PC-3 (cell line): ENCODE results near the gene LENEP. TPM values are rescaled to one million over a fixed set of nuclear protein-coding genes. Genes with fewer than 3 reads are reported as not detected.

Experiments used
- ATAC-seq: fragments of 200-7000 bp; cut with Tn5 transposase; 2 replicates; pipeline ENCODE4 v1.9.1; 2020; ENCODE audit warnings: mild to moderate bottlenecking, moderate library complexity
- Bru-seq: library from RNA; stranded (reverse); fragments of 400-500 nt; gene quantifications from one replicate; lab custom pipeline; 2021; lab: Mats Ljungman, UMichigan
- BruChase-seq, 2 experiments: library from RNA; stranded (reverse); fragments of 400-500 nt; gene quantifications; one replicate each; lab custom pipeline; 2021; lab: Mats Ljungman, UMichigan
- BruUV-seq: library from RNA; stranded (reverse); fragments of 400-500 nt; replicated peaks from 2 replicates; lab custom pipeline; 2021; lab: Mats Ljungman, UMichigan
- CTCF ChIA-PET: fragments of 300-600 bp; sonication (Branson Sonifier 250); formaldehyde crosslinking; loops from one replicate; lab custom pipeline; 2022; ENCODE audit warnings: antibody characterized with exemption; lab: Charles Lee
- POLR2A ChIA-PET: fragments of 300-600 bp; sonication (Branson Sonifier 250); formaldehyde crosslinking; loops from one replicate; lab custom pipeline; 2022; ENCODE audit warnings: antibody characterized with exemption; ENCODE audit not compliant: unreplicated experiment; lab: Charles Lee
- DNase-seq: peaks from one replicate; pipeline ENCODE4 v3.0.0-alpha.2; 2015
- H2AFZ ChIP-seq: fragments of 300-600 bp; sonication (generic); 2 replicates; pipeline ENCODE4 v1.6.0; 2016; ENCODE audit warnings: antibody characterized with exemption, low read length
- H3F3A ChIP-seq: fragments of 300-600 bp; sonication (generic); one replicate; pipeline ENCODE4 v1.6.0; 2017; ENCODE audit warnings: antibody characterized with exemption, low read length, control low read depth, mild to moderate bottlenecking; ENCODE audit not compliant: unreplicated experiment
- H3K27ac ChIP-seq: fragments of 300-600 bp; sonication (generic); 2 replicates; pipeline ENCODE4 v1.5.1; 2016; ENCODE audit warnings: mild to moderate bottlenecking, low read length
- H3K27me3 ChIP-seq: fragments of 300-600 bp; sonication (generic); 2 replicates; pipeline ENCODE4 v1.6.1; 2016; ENCODE audit warnings: low read length, mixed read lengths
- H3K36me3 ChIP-seq: fragments of 300-600 bp; sonication (generic); 2 replicates; pipeline ENCODE4 v1.6.1; 2016; ENCODE audit warnings: low read depth, mixed run types, low read length, mixed read lengths
- H3K4me1 ChIP-seq: fragments of 300-600 bp; sonication (generic); 2 replicates; pipeline ENCODE4 v1.5.1; 2016; ENCODE audit warnings: low read length; ENCODE audit not compliant: insufficient read depth
- H3K4me2 ChIP-seq: fragments of 300-600 bp; sonication (generic); 2 replicates; pipeline ENCODE4 v1.6.0; 2016; ENCODE audit warnings: low read length
- H3K4me3 ChIP-seq: fragments of 300-600 bp; sonication (generic); 2 replicates; pipeline ENCODE4 v1.5.1; 2016; ENCODE audit warnings: mild to moderate bottlenecking, low read length, mixed read lengths
- H3K79me2 ChIP-seq: fragments of 300-600 bp; sonication (generic); 2 replicates; pipeline ENCODE4 v1.6.1; 2017; ENCODE audit warnings: low read length, mixed read lengths
- H3K9ac ChIP-seq: fragments of 300-600 bp; sonication (generic); 2 replicates; pipeline ENCODE4 v1.6.0; 2016; ENCODE audit warnings: mild to moderate bottlenecking, low read length
- H3K9me2 ChIP-seq: fragments of 300-600 bp; sonication (generic); replicated peaks from 2 replicates; pipeline ENCODE4 v1.6.1; 2016; ENCODE audit warnings: mixed run types, low read length, mixed read lengths
- H3K9me3 ChIP-seq: fragments of 300-600 bp; sonication (generic); 2 replicates; pipeline ENCODE4 v1.6.1; 2016; ENCODE audit warnings: low read length, mixed read lengths
- H4K20me1 ChIP-seq: fragments of 300-600 bp; sonication (generic); 2 replicates; pipeline ENCODE4 v1.6.1; 2016; ENCODE audit warnings: low read length, mixed read lengths
- EZH2 ChIP-seq: fragments of 300-600 bp; sonication (generic); IDR thresholded peaks from one replicate; pipeline ENCODE4 v1.6.1; 2017; ENCODE audit warnings: antibody characterized with exemption, mild to moderate bottlenecking, low read length; ENCODE audit not compliant: unreplicated experiment
- EZH2phosphoT487 ChIP-seq: fragments of 300-600 bp; sonication (generic); IDR thresholded peaks from 2 replicates; pipeline ENCODE4 v1.6.1; 2018; ENCODE audit warnings: mild to moderate bottlenecking, antibody characterized with exemption, low read length, borderline replicate concordance
- intact Hi-C: fragments of 100-400 bp; cut with micrococcal nuclease; formaldehyde crosslinking; loops from 2 replicates; pipeline ENCODE4 v1.9.0; 2023
- long read RNA-seq: library from polyadenylated mRNA; unstranded; transcript quantifications from one replicate; pipeline ENCODE4 v2.0.0, GENCODE V29; 2021; ENCODE audit not compliant: unreplicated experiment
- total RNA-seq: library from RNA; depleted of rRNA; stranded (reverse); fragments of >200 nt; gene quantifications from 2 replicates; pipeline ENCODE4 v1.2.3, GENCODE V29; 2014; rRNA removed
- TF ChIP-seq, protein P1 (sequence below): fragments of 300-600 bp; sonication (generic); conservative IDR thresholded peaks from 2 replicates; pipeline ENCODE4 v1.5.1; 2017; ENCODE audit warnings: antibody characterized with exemption, low read depth, mild to moderate bottlenecking, low read length

Gene LENEP, protein sequence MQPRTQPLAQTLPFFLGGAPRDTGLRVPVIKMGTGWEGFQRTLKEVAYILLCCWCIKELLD
- total RNA-seq = not detected in 2 replicates
- Bru-seq, nascent RNA = percentile 42 among the genes with signal in this experiment
- percentile 52 among the genes with signal in this experiment for BruChase-seq, experiment 1, labeled RNA remaining after a 6-hour chase
- percentile 36 among the genes with signal in this experiment for BruChase-seq, experiment 2, labeled RNA remaining after a 2-hour chase
- long read RNA-seq = 0 reads

DNA sequence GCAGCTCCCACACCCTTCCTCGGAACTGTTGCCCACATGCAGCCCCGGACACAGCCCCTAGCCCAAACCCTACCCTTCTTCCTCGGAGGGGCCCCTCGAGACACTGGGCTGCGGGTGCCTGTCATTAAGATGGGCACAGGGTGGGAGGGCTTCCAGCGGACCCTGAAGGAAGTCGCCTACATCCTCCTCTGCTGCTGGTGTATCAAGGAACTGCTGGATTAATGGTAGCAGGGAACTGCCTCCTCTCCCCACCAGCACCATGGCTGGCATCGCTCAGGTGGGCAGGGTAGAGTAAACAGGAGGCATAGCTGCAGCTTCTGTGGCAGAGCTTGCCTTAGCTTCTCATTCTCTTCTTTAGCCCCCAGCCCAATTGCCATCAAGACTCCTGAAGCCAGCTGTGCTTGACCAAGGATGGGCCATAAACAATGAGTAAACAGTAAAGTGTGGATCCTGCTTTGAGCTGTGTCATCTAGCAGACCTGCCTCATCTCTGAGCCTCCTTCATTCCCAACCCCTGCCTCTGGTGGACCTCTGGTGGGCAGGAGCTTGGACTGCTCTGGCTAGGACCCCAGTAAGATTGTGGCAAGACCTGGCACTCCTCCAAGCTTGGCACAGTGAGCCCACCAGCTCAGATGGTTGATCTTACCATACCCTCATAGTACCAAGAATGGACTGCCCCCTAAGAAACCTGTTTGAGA lies at the start of gene LENEP:
Gene LENEP, plus strand, starts transcription at position 15 of the 697 bp plus-strand sequence. Its CDS starts 22 bp downstream, at position 37.
- no peak within 1 kb of the TSS for H3K9ac ChIP-seq
- TSS peak; percentile 12 for BruUV-seq

DNA sequence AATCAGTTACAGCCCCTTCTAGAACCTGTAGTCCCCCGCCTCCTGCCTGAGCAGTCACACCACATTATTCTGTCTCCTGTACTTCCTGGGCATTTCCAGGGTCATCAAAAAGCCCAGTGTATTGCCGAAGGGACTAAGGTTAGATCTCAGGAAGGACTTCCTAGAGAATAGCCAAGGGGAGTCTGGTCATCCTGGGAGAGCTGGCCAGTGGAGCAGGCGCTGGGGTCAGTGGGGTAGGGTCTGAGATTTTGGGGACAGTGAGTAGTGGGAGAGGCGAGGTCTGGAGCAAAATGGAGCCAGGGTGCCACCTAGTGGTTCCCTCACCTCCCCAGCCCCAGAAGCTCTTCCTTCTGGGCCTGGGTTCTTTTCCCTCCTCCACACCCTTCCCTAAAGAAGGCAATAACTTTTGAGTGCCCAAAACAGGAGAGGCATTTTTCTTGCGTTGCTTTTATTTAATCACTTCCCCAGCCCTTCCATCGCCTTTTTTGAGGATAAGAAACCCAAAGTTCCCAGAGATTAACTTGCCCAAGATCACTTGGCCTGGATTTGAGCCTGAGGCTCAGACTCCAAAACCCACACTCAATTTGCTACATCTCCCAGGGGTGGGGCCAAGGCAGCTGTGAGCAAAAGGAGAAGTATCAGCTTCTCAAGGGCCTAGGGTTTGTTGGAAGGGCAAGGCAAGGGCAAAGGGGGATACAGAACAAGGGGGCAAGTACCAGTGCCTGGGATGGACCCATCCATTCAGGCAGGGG lies 49.6 kb upstream of the LENEP start:
- H3K9ac ChIP-seq = no peak overlapping the region
- peaks cover 7% of the 10 kb centered on the region for H3K4me1 ChIP-seq
- no peaks in the 10 kb centered on the region for H3F3A ChIP-seq
- H3K79me2 ChIP-seq = no peaks in the 10 kb centered on the region
- no TSS peak for BruUV-seq
- DNase-seq = peak; percentile 64
- no peaks in the 10 kb centered on the region for H3K36me3 ChIP-seq
- H3K27ac ChIP-seq = no peak overlapping the region
- ATAC-seq = peak; percentile 83
- no peaks in the 10 kb centered on the region for H3K27me3 ChIP-seq
- H3K4me3 ChIP-seq = no peak overlapping the region
- ChIA-PET CTCF (interaction anchor here (0.5 to 1.3 kb wide), 7 partner anchors 12 to 432 kb away, joined by 3 to 8 read pairs (median 5); partner anchors contain the start of gene PBXIP1), POLR2A (no interaction called here)
- H2AFZ ChIP-seq = no peak overlapping the region
- H3K9me2 ChIP-seq = no peaks in the 10 kb centered on the region
- no peaks in the 10 kb centered on the region for H4K20me1 ChIP-seq
- no peaks in the 10 kb centered on the region for H3K9me3 ChIP-seq
- TF ChIP-seq EZH2 = no peak
- TF ChIP-seq, protein P1, sequence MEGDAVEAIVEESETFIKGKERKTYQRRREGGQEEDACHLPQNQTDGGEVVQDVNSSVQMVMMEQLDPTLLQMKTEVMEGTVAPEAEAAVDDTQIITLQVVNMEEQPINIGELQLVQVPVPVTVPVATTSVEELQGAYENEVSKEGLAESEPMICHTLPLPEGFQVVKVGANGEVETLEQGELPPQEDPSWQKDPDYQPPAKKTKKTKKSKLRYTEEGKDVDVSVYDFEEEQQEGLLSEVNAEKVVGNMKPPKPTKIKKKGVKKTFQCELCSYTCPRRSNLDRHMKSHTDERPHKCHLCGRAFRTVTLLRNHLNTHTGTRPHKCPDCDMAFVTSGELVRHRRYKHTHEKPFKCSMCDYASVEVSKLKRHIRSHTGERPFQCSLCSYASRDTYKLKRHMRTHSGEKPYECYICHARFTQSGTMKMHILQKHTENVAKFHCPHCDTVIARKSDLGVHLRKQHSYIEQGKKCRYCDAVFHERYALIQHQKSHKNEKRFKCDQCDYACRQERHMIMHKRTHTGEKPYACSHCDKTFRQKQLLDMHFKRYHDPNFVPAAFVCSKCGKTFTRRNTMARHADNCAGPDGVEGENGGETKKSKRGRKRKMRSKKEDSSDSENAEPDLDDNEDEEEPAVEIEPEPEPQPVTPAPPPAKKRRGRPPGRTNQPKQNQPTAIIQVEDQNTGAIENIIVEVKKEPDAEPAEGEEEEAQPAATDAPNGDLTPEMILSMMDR = peak; percentile 97
- H3K4me2 ChIP-seq = no peak overlapping the region
- intact Hi-C loops = no loop called here

More for the DNA sequence above, at the start of gene LENEP:
- Histone ChIP-seq H3K4me1 (no peaks in the 10 kb centered on the region), H3K9me3 (no peaks in the 10 kb centered on the region), H3F3A (no peaks in the 10 kb centered on the region), H4K20me1 (peaks cover 7% of the 10 kb centered on the region; the same call in 1 of the 2 replicates), H2AFZ (no peak within 1 kb of the TSS), H3K27ac (no peak within 1 kb of the TSS), H3K4me2 (no peak within 1 kb of the TSS), H3K9me2 (no peaks in the 10 kb centered on the region), H3K79me2 (peaks cover 4% of the 10 kb centered on the region), H3K4me3 (no peak within 1 kb of the TSS), H3K36me3 (peaks cover 18% of the 10 kb centered on the region), H3K27me3 (no peaks in the 10 kb centered on the region)
- intact Hi-C loops = no loop called here
- ChIA-PET POLR2A (interaction anchor here (0.5 to 1.3 kb wide), 2 partner anchors 10 to 23 kb away, joined by 4 read pairs; partner anchors contain the start of gene FLAD1), CTCF (interaction anchor here (0.8 to 1.1 kb wide), 3 partner anchors 10 to 38 kb away, joined by 6 to 7 read pairs (median 6); partner anchors contain the start of genes PBXIP1 and PYGO2)
- ATAC-seq (peak; percentile 39), DNase-seq (no peak)
- TF ChIP-seq EZH2 (no peak), EZH2phosphoT487 (no peak)
- TF ChIP-seq, protein P1 = no peak
